Measurements from ENCODE around the gene LPCAT2. TPM values are rescaled to one million over a fixed set of nuclear protein-coding genes. Genes with fewer than 3 reads are reported as not detected.

LPCAT2 gene
- total and polyA plus RNA-seq, 2 experiments from 2014 or later, result 7.8 to 23.8 TPM

GRCh38 chr16:55605754-55606336 lies 97.0 kb downstream of the LPCAT2 start:
- H3K36me3 Mint-ChIP-seq (ENCODE audit: low read depth), result no peaks in the 10 kb centered on the region
- Histone ChIP-seq H3K79me2 (replicated peaks; ENCODE audit: insufficient read depth) (no peaks in the 10 kb centered on the region), H3K36me3 (ENCODE audit: insufficient read depth) (no peaks in the 10 kb centered on the region), H3K9me2 (ENCODE audit: insufficient read depth) (no peaks in the 10 kb centered on the region; the same call in 1 of the 2 replicates), H3F3A (replicated peaks; ENCODE audit: low read depth) (no peaks in the 10 kb centered on the region), H3K4me2 (no peak overlapping the region), H3K4me3 (no peak overlapping the region), H4K20me1 (replicated peaks; ENCODE audit: insufficient read depth) (no peaks in the 10 kb centered on the region), H3K4me1 (ENCODE audit: insufficient read depth) (no peaks in the 10 kb centered on the region), H3K27ac (ENCODE audit: low read depth) (no peak overlapping the region), H3K27me3 (ENCODE audit: insufficient read depth) (no peaks in the 10 kb centered on the region), H2AFZ (no peak overlapping the region)
- DNase-seq (ENCODE audit: low spot score) (no peak), ATAC-seq (no peak)
- no peak overlapping the region for H3K4me3 Mint-ChIP-seq
- no peaks in the 10 kb centered on the region for H3K27me3 Mint-ChIP-seq (ENCODE audit: insufficient read depth, low read depth, poor library complexity)
- peaks cover 5% of the 10 kb centered on the region; the same call in 1 of the 3 replicates for H3K9me3 Mint-ChIP-seq
- TF ChIP-seq JUNB (IDR thresholded peaks at IDR 0.05; ENCODE audit: unreplicated experiment) (no peak), POLR2AphosphoS5 (IDR thresholded peaks at IDR 0.05; ENCODE audit: low read depth) (no peak), EZH2 (IDR thresholded peaks at IDR 0.05; ENCODE audit: low read depth, unreplicated experiment) (no peak), CREB1 (CRISPR knock-in tag; IDR thresholded peaks at IDR 0.05; ENCODE audit: low read depth) (no peak), ZNF114 (CRISPR knock-in tag; IDR thresholded peaks at IDR 0.05) (no peak), REST (IDR thresholded peaks at IDR 0.05; ENCODE audit: unreplicated experiment) (no peak), STAT1 (IDR thresholded peaks at IDR 0.05; ENCODE audit: unreplicated experiment) (no peak), EZH2phosphoT487 (IDR thresholded peaks at IDR 0.05; ENCODE audit: unreplicated experiment) (no peak), ZNF331 (CRISPR knock-in tag; IDR thresholded peaks at IDR 0.05; ENCODE audit: low read depth) (no peak), NANOG (IDR thresholded peaks at IDR 0.05; ENCODE audit: borderline replicate concordance) (no peak)
- TF ChIP-seq, protein P1, sequence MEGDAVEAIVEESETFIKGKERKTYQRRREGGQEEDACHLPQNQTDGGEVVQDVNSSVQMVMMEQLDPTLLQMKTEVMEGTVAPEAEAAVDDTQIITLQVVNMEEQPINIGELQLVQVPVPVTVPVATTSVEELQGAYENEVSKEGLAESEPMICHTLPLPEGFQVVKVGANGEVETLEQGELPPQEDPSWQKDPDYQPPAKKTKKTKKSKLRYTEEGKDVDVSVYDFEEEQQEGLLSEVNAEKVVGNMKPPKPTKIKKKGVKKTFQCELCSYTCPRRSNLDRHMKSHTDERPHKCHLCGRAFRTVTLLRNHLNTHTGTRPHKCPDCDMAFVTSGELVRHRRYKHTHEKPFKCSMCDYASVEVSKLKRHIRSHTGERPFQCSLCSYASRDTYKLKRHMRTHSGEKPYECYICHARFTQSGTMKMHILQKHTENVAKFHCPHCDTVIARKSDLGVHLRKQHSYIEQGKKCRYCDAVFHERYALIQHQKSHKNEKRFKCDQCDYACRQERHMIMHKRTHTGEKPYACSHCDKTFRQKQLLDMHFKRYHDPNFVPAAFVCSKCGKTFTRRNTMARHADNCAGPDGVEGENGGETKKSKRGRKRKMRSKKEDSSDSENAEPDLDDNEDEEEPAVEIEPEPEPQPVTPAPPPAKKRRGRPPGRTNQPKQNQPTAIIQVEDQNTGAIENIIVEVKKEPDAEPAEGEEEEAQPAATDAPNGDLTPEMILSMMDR (conservative IDR thresholded peaks at IDR 0.05; ENCODE audit: low read depth in 2 of 2), result no peak
- TF ChIP-seq, protein P2, sequence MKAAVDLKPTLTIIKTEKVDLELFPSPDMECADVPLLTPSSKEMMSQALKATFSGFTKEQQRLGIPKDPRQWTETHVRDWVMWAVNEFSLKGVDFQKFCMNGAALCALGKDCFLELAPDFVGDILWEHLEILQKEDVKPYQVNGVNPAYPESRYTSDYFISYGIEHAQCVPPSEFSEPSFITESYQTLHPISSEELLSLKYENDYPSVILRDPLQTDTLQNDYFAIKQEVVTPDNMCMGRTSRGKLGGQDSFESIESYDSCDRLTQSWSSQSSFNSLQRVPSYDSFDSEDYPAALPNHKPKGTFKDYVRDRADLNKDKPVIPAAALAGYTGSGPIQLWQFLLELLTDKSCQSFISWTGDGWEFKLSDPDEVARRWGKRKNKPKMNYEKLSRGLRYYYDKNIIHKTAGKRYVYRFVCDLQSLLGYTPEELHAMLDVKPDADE (IDR thresholded peaks at IDR 0.05), result no peak
- TF ChIP-seq, protein P3, sequence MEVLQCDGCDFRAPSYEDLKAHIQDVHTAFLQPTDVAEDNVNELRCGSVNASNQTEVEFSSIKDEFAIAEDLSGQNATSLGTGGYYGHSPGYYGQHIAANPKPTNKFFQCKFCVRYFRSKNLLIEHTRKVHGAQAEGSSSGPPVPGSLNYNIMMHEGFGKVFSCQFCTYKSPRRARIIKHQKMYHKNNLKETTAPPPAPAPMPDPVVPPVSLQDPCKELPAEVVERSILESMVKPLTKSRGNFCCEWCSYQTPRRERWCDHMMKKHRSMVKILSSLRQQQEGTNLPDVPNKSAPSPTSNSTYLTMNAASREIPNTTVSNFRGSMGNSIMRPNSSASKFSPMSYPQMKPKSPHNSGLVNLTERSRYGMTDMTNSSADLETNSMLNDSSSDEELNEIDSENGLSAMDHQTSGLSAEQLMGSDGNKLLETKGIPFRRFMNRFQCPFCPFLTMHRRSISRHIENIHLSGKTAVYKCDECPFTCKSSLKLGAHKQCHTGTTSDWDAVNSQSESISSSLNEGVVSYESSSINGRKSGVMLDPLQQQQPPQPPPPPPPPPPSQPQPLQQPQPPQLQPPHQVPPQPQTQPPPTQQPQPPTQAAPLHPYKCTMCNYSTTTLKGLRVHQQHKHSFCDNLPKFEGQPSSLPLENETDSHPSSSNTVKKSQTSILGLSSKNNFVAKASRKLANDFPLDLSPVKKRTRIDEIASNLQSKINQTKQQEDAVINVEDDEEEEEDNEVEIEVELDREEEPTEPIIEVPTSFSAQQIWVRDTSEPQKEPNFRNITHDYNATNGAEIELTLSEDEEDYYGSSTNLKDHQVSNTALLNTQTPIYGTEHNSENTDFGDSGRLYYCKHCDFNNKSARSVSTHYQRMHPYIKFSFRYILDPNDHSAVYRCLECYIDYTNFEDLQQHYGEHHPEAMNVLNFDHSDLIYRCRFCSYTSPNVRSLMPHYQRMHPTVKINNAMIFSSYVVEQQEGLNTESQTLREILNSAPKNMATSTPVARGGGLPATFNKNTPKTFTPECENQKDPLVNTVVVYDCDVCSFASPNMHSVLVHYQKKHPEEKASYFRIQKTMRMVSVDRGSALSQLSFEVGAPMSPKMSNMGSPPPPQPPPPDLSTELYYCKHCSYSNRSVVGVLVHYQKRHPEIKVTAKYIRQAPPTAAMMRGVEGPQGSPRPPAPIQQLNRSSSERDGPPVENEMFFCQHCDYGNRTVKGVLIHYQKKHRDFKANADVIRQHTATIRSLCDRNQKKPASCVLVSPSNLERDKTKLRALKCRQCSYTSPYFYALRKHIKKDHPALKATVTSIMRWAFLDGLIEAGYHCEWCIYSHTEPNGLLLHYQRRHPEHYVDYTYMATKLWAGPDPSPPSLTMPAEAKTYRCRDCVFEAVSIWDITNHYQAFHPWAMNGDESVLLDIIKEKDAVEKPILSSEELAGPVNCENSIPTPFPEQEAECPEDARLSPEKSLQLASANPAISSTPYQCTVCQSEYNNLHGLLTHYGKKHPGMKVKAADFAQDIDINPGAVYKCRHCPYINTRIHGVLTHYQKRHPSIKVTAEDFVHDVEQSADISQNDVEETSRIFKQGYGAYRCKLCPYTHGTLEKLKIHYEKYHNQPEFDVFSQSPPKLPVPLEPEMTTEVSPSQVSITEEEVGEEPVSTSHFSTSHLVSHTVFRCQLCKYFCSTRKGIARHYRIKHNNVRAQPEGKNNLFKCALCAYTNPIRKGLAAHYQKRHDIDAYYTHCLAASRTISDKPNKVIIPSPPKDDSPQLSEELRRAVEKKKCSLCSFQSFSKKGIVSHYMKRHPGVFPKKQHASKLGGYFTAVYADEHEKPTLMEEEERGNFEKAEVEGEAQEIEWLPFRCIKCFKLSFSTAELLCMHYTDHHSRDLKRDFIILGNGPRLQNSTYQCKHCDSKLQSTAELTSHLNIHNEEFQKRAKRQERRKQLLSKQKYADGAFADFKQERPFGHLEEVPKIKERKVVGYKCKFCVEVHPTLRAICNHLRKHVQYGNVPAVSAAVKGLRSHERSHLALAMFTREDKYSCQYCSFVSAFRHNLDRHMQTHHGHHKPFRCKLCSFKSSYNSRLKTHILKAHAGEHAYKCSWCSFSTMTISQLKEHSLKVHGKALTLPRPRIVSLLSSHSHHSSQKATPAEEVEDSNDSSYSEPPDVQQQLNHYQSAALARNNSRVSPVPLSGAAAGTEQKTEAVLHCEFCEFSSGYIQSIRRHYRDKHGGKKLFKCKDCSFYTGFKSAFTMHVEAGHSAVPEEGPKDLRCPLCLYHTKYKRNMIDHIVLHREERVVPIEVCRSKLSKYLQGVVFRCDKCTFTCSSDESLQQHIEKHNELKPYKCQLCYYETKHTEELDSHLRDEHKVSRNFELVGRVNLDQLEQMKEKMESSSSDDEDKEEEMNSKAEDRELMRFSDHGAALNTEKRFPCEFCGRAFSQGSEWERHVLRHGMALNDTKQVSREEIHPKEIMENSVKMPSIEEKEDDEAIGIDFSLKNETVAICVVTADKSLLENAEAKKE (CRISPR knock-in tag; IDR thresholded peaks at IDR 0.05), result no peak
- no peaks in the 10 kb centered on the region for H3K4me1 Mint-ChIP-seq
- no peak overlapping the region for H3K27ac Mint-ChIP-seq
